HPDE6-E6E7 (cell line): Measurements from ENCODE around the gene TNNI2.
"Not testable (repeated sequence)": the region's sequence is repeated elsewhere in the genome, so short reads cannot be mapped to it uniquely, and the experiment has no call there.

Source experiments
- DNase-seq: peaks from one replicate; pipeline ENCODE4 v3.0.0; 2011; ENCODE audit warnings: missing footprints; ENCODE audit errors: extremely low spot score

The TNNI2 gene

DNA sequence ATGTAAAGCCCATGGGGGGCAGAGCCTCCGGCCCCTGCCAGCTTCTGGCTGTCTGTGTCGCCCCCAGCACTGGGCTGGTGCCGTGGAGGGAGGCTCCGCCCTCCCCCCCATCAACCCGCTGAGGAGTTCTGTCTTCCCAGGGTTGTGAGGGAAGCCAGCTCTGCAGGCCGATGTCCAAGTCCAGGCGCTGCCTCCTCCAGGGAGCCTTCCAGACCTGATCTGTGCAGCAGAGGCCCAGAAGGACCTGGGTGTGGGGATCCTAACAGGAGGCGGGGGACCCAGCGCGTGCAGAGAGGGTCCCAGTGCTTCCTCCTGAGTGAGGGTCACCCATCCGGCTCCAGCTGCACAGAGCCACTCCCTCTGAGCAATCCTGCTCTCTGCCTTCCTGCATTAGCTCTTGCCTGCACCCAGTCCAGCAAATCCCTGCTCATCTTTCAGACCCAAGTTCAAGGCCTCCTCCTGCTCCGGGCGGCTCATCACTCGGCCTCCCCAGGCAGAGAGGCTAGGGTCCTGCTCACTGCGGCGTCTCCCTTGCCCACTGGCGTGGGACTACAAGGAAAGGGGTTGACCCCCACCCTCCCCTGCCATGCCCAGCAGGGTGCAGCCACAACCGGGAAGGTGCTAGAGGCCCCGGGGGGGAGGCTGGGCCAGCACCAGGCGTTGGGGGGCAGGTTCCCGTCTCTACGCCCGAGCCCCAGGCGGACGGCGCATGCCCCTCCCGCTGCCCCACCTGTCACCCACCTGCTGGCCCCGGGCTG is 36.5 kb downstream of the TNNI2 start:
- DNase-seq, result no peak

DNA sequence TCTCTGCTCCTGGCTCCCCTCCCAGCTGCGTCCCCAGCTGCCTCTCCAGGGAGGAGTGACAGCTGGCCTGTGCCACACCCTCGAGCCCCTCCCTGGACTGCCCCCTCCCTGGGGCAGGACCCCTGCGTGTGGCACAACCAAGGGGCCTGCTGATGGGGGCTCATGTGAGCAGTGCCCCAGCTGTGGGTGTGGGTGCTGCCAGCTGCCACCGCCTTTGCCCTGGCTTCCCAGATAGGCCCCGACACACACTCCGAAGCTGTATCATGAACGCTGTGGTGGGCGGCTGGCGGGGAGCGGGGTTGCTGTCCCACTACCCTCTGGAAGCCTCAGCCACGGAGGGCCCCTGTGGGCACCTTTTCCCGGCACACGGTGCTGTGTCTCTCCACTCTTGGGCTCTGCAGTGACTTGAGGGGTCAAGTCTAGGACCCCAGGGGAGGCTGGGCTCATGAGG is 37.1 kb downstream of the TNNI2 start:
- not testable (repeated sequence) for DNase-seq

DNA sequence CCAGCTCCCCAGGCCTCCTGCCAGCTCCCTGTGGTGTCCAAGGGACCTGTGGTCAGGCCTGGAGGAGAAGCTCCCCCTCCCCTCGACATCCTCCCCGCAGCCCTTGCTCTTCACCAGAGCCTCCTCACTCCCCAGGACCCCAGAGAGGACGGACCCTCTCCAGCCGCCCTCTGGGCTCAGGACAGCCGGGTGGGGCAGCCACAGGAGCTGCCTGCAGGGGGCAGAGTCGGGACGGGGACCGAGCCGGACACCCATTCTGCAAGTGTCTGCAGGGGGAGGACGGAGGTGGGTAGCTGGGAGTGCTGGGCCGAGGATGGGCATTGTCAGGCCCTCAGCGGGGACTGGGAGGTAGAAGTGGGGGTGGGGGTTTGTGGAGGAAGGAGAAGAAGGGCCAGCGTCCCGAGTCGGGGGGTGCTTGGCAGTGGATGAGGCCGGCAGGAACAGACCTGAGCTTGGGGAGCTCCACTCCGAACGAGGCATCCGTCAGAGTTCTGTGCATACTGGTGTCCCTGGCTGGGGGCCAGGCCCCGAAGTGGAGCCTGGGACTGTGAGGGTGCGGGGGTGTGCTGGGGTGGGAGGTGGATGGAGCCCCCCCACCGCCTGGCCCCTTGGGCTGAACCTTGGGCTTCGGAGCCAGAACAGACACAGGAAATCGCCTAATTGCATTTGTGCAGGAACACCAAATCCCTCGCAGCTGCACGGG is 37.7 kb downstream of the TNNI2 start:
- DNase-seq, result no peak

DNA sequence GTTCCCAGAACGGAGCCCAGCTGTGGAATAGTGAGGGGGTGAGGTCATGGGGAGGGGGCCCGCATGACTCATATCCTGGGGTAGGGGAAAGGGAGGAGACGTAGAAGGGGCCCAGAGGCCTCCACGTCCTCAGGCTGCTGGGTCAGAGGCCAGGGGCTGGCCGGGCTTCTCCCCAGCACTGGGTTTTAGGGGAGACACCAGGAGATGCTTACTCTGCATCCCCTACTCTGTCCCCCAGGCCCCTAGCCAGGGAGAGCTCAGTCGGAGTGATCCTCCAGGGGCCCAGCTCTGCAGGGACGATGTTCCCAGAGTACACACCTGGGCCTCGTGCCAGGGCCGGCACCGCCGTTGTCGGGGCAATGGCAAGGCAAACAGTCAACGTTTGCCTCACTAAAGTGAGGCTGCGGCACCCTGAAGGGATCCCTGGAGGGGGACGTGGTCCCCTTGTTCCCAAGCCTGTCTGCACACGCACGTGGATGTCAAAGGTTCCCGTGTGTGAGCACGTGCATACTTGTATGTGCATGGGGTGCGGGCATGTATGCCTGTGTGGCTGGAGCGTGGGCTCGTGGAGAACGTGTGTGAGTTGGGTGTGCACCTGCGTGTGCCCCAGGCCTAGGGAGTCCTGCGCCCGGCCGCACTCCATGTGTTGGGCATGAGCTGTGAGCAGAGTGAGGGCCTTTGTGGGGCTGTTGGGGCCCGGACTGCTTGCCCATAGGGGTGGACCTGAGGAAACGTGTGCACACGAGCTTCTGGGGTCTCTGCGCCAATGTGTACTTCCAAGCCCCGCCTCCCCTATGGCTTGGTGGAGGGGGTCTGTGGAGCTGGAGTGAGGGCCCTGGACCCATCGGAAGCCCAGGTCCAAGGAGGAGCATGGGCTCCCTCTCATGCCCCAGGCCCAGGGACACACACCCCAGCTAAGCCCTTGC is 38.7 kb downstream of the TNNI2 start:
- no peak for DNase-seq

DNA sequence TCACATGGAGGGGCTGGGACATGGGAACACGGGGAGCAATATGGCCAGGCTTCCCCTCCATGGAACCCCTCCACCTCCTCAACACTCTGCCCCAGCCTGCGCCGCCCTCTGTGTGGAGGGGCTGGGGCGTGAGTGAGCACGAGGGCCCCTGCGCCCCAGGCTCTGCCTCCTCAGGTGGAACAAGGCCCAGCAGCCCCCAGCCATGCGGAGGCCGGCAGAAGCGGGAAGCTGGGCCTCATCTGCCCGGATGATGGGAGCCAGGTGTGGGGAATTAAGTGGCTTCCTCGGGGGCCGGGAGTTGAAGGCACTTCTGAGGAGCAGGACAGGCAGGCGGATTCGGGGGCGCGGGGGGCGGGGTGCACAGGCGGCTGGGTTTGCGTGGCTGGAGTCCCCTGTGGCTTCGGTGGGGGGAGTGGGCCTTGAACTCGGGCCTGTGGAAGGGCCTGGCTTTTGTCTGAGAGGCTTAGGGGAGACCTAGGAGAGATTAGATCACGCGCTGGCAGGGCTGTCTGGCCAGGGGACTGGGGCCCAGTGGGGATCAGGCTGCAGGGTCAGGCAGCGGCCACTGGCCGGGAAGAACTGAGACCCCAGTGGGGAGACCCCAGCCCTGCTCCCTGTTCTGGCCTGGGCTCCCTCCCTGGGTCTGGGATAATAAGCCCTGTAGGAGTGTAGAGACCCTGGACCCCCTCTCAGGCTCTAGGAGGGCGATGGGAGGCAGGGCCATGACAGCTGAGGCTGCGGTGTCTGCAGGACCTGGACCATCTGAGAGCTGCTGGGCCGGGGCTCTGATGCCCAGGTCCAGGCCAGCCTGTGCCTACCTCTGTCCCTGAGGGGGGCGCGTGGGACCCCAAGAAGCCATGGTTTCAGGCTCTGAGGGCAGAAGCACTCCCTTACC is 39.6 kb downstream of the TNNI2 start:
- no peak for DNase-seq

DNA sequence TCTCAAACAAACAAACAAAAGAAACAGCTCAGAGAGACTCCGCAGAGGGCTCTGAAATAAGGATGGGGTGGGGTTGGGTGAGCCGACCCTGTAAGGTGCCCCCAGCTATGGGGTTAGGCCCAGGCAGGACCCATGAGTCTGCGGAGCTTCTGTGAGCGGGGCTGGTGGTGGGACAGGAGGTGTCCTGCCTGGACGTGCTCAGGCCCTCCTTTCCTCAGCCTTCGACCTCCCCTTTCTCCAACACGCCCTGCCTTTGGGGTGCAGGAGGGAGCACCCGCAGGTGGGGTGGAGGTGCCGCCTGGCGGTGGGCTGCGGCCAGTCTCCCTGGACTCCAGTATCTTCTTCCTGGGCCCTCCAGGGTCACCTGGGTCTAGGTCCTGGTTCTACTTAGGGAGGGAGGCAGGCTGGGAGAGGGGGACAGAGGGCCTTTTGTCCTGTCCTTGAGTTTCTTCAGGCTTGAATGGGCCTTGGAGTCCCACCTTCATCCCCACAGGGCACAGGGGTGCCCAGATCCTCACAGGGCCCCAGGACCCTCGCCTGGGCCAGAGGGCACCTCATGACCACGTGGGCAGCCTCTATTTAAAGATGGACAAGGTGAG is 40.7 kb downstream of the TNNI2 start:
- no peak for DNase-seq

DNA sequence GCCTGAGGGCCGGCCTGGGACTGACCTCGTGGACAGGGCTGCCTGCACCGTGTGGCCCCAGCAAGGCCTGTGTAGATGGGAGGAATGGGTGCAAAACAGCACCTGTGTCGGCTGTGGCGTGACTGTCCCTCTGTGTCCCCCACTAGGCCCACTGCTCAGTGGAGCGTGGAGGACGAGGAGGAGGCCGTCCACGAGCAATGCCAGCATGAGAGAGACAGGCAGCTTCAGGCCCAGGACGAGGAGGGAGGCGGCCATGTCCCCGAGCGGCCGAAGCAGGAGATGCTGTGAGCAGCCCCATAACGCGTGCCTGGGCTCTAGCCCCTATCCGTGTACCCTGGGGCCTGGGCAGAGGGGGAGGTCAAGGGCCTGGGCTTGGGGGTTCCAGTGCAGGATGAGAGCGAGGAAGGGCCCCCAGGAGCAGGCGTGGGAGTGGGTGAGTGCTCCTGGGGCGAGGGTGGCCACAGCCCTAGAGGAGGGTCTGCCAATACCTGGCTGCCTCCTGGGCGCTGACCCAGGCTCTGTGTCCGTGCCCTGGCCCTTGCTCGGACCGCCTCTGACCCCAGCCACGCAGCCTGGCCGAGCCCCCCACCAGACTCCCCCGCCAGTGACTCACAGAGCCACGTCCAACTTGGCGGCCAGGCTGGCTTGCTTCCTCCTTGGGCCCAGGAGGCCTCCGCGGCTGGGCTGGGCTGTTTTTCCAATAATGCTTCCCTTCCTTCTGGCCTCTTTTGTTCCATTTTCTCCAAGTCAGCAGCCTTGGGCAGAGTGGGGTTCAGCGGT is 41.4 kb downstream of the TNNI2 start:
- no peak for DNase-seq

DNA sequence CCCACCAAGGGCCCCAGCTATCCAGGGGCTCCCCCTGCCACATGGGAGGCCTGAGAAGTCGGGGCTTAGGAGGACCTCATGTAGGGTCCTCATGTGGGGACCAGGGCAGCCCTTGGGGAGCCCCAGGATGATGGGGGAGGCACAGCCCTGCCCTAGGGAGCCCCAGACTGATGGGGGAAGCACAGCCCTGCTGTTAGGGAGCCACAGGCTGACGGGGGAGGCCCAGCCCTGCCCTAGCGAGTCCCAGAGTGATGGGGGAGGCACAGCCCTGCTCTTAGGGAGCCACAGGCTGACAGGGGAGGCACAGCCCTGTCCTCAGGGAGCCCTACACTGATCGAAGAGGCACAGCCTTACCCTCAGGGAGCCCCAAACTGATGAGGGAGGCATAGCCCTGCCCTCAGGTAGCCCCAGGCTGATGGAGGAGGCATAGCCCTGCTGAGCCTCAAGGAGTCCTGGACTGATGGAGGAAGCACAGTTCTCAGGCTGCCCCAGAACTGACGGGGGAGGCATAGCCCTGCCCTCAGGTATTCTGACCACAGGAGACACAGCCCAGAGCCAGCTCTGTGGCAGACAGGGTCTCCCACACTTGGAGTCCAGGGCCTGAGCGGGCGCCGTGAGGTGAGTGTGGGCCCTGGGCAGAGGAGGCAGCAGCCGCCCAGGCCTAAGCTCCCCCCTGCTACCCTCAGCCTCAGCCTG is 42.1 kb downstream of the TNNI2 start:
- no peak for DNase-seq

DNA sequence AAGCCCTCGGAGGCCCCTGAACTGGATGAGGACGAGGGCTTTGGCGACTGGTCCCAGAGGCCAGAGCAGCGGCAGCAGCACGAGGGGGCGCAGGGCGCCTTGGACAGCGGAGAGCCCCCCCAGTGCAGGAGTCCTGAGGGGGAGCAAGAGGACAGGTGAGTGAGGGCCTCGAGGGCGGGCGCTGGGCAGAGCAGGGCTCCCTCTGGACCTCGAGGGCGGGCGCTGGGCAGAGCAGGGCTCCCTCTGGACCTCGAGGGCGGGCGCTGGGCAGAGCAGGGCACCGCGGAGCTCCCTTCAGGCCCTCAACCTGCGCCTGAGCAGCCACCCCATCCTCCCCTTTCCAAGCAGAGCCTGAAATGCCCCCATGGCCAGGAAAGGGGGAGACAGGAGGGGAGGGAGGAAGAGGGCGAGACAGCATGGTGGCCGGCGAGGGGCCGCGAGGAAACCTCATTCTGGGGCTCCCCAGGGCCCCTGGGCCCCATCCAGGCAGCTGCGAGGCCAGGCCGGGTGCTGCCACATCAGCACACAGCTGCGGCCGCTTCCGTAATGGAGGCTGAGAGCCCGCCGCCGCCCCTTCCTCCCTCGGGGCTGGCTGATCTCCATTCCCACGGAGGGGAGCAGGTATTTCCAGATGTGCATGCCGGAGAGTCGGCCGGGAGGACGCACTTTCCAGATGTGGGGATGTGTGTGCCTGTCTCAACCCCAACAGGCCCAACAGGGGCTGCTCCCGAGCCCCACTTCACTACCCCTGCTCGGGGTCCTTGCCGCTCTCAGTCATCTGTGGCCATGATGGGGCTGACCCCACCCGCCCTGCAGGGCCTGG is 42.9 kb downstream of the TNNI2 start:
- no peak for DNase-seq

DNA sequence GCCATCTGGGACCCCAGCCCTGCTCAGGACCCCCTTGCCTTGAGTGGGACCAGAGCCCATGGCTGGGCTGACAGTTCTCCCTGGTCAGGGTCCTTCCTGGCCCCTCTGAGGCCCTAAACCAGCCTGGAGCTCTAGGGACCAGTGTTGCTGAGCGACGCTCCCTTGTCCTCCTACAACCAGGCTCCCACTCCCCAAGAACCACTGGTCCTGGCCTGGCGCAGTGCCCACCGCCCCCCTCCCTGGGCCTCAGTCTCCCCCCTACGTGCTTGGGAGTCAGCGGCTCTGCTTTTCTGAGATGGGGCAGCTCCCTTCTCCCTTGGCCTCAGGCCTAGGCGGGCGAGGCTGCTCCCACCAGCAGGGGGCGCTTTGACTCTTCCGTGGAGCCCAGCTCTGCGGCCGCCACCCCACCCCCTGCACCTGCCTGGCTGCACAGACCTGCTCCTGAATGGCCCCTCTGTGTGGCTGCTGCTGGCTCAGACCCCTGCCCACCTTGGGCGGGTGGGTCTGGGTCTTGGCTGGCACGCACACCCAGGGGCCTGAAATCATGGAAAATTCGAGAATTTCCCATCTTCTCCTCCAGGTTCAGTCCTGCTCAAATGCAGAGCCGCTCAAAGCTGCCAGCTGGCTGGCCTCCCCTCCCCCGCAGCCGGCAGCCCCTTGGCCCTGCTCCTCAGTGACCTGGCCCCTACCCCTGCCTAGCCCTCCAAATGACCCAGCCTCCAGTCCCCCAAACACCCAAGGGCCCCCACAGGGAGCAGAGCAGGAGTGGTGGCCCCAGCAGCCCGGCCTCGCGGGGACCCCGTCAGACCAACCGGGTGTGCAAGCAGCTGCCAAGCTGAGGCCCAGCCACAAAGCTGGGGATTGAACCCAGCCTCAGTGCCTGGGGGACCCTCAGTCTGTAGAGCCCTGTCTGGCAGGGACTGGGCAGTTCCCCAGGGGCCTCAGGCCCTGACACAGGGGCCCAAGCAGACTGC is 43.8 kb downstream of the TNNI2 start:
- peak; percentile 71 for DNase-seq

DNA sequence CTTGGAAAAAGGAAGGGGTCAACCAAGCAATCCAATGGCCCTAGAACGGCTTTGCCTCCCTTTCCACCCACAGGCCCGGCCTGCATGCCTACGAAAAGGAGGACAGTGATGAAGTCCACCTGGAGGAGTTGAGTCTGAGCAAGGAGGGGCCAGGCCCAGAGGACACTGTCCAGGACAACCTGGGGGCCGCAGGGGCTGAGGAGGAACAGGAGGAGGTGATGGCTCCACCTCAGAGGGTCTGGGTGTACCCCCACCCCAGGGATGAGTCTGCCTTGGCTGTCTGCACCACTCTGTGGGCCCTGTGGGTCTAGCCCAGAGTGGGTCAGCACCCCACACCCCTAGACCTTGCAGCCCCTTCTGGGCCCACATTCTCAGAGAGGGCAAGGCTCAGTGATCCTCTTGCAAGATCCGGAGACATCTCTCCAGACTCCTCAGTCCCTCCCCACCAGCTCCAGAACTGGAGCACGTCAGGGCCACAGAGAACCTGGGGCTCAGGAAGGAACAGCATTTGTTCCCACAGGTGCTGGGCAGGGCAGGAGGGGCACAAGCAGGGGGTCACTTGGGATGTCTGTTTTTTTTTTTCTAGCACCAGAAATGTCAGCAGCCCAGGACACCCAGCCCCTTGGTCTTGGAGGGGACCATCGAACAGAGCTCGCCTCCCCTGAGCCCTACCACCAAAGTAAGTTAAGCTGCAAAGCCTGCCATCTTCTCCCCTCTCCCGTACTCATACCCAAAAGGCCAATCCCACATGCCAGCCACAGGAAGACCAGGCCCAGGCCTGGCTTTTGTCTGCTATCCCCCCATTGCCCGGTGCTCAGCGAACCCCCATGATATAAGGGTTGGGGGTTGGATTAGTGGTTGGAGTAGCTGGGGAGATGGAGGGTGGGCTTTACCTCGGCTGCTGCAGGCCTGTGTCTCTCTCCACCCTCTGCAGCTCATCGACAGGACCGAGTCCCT is 44.8 kb downstream of the TNNI2 start:
- DNase-seq, result no peak

DNA sequence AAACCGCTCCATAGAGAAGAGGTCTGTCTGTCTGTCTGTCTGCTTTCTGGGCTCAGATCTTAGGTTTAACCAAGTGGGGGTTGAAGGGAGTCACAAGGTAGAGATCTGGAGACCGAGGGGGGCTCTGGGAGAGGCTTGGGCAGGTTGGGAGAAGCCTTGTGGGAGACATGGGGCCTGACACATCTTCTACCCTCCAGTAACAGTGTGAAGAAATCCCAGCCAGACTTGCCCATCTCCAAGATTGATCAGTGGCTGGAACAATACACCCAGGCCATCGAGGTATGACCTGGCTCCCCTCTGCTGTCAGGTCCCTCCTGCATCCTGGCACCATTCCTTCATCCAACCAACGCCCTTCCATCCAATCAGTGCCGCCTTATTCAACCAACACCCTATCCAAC is 45.5 kb downstream of the TNNI2 start:
- DNase-seq, result no peak

DNA sequence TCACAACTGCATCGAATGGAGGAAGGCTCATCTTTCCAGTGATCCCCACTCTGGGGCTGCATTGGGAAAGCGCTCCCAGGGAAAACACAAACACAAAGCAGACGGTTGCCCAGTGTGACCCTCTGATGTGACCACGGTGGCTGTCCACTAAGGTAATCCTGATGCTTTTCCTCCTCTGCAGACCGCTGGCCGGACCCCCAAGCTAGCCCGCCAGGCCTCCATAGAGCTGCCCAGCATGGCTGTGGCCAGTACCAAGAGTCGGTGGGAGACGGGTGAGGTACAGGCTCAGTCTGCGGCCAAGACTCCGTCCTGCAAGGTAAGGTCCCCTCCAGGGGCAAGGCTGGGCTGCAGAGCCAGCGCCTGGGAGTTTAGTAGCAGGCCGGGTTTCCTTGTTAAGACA is 47.8 kb downstream of the TNNI2 start:
- DNase-seq, result not testable (repeated sequence)

DNA sequence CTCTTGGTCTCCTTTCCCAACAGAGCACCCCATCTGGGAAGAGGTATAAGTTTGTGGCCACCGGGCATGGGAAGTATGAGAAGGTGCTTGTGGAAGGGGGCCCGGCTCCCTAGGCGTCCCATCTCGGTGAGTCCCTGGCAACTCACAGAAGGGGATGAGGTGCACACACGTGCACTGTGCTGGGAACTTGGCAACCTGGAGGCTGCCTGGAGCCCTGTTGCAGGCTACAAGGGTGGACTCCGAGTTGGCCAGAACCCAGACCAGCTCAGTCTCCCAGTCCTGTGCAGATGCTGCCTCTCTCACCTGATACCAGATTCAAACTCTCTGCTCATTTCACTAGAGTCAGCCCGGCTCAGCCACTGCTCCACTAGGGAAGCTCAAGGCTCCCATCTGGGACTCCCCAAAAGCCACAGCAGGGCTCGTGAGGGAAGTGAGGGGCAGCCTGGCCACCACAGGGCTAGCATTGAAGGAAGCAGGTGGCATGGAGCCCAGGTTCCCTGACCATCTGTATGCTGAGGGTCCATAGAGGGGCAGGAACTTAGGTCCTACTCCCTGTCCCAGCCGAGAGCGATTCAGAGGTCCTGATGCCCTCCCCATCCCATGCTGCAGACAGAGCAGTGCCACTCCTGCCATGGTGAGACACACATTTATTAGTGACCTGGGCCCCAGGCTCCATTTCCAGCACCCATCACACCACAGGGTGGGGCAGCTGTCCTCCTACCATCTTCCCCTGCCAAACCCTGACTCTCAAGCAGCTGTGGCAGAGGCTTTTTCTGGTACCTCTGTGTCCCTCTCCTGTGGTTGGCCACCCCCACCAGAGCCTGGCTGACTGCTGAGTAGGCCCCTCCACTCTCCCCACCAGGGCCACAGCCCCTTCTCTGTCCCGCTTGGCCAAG is 48.9 kb downstream of the TNNI2 start:
- DNase-seq, result no peak

DNA sequence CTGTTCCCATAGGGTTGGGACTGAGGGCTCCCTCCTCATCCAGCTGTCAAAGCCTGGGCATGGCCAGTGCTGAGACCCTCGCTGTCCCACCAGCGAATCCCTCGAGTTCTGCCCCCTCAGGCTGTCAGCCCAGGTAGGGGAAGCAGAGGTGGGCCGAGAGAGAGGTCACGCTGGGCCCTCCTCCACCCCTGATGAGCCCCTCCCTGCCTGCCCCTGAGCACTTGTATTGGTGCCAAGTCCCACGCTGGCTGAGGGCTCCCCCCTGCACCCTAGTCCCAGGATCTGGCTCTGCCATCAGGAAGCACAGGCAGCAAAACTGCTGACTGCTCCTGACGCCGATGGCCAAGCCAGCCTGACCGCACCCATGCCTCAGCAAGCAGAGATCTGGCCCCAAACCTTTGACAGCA is 49.6 kb downstream of the TNNI2 start:
- no peak for DNase-seq
